ENCODE measurements around the gene GFER.
A peak's percentile ranks its signal among the peaks of the same experiment; 100 is the strongest.
"Not testable (repeated sequence)": the region's sequence is repeated elsewhere in the genome, so short reads cannot be mapped to it uniquely, and the experiment has no call there.

Gene GFER

GRCh38 chr16:1983544-1984346 lies at the start of gene GFER:
Gene GFER, plus strand, starts transcription at chr16:1984193. Its CDS starts 26 bp downstream, at chr16:1984219.
- DNase-seq, result peak; percentile 89

GRCh38 chr16:1936945-1937479 lies 47.0 kb upstream of the GFER start:
- DNase-seq, result no peak

GRCh38 chr16:1938316-1938715 lies 45.7 kb upstream of the GFER start:
- no peak for DNase-seq

- DNase-seq, result no peak
Measured at GRCh38 chr16:1938910-1939309, 45.1 kb upstream of the GFER start.

GRCh38 chr16:1939833-1940232 lies 44.2 kb upstream of the GFER start:
- not testable (repeated sequence) for DNase-seq

GRCh38 chr16:1940273-1941161 lies 43.5 kb upstream of the GFER start:
- DNase-seq, result no peak

GRCh38 chr16:1941162-1942046 lies 42.6 kb upstream of the GFER start:
- DNase-seq, result no peak

DNA sequence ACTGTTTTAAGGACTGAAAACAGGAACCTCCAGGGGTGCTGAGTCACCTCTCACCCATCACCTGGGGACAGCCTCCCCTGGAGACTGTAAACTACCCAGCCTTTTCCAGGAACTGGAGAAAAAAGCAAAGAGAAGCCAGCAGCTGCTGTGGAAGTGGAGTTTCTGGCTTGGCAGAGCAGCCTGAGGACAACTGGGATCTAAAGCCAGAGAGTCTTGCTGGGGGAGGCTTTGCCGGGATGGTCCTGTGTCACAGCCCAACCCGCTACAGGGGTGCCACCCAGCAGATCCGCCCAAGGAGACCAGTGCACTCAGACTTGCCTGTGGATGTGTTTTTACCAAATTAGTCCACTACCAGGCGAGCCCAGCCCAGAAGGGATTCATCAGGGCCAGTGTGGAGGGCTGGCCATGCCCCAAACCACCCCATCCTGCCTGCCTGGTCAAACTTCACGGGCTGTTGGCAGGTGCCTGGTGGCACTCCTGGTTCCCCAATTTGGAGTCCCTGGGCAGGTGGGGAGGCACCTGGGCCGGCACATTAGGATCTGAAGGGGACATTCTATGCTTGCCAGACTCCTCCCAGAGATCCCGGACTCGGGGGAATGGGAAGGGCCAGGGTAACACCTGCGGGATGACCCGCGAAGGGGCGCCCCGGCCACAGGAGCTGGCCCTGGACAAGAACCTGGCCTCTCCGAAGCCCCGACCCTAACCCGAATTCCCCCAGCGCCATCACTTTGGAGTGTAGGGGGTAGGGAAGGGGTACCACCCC lies 41.8 kb upstream of the GFER start:
- DNase-seq, result no peak

GRCh38 chr16:1942810-1943726 lies 40.9 kb upstream of the GFER start, which contains the start of gene MSRB1:
Gene MSRB1, minus strand, starts transcription at chr16:1943199. Its CDS starts 43 bp downstream, at chr16:1943156.
- peak; percentile 99 for DNase-seq

GRCh38 chr16:1944612-1945199 lies 39.3 kb upstream of the GFER start:
- DNase-seq, result no peak

- DNase-seq, result no peak
Measured at GRCh38 chr16:1945559-1946391, 38.2 kb upstream of the GFER start.

DNA sequence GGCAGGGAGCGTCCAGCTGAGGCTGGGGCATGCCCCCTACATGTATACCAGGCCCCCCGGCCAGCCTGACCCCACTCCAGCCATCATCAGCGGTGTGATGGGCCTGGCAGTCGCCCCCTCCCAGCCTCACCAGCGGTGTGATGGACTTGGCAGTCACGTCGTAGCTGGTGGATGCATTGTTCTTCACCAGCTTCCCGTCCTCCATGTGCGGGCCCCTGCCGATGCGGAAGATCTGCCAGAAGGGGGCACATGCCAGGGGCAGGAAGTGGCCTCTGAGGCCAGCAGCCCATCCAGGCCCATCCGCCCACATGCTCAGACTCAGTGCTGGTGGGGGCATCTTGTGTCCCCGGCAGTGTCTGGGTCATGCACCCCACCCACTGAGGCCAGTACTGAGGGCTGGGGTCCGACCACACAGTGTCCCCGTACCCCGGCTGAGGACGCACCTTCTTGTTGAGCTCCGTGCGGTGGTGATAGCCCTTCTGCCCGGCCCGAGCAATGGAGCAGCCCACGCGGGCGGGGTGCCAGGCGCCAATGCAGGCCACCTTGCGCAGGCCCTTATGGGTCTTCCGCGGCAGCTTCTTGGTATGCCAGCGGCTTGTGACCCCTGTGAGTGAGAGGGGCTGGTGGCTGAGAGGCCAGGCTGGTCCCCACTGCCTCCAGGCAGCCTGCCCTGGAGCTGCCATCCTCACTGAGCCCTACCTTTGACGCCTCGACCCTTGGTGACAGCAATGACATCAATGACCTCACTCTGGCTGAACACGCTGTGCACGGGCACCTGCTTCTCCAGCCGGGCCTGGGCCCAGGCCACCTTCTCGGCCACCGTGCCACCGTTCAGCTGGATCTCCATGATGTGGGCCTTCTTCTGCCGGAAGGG lies 37.3 kb upstream of the GFER start:
- DNase-seq, result no peak

GRCh38 chr16:1947369-1947670 lies 36.7 kb upstream of the GFER start:
- no peak for DNase-seq

DNA sequence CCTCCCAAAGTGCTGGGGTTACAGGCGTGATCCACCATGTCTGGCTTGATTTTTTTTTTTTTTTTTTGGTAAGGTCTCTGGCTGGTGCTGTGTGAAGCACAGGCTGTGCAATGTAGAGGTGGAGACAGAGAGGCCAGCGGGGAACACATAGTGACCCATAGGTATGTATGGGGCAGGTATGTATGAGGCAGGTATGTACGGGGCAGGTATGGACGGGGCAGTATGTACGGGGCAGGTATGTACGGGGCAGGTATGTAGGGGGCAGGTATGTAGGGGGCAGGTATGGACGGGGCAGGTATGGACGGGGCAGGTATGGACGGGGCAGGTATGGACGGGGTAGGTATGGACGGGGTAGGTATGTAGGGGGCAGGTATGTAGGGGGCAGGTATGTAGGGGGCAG lies 34.5 kb upstream of the GFER start:
- DNase-seq, result no peak

GRCh38 chr16:1950047-1950446 lies 33.9 kb upstream of the GFER start:
- no peak for DNase-seq

DNA sequence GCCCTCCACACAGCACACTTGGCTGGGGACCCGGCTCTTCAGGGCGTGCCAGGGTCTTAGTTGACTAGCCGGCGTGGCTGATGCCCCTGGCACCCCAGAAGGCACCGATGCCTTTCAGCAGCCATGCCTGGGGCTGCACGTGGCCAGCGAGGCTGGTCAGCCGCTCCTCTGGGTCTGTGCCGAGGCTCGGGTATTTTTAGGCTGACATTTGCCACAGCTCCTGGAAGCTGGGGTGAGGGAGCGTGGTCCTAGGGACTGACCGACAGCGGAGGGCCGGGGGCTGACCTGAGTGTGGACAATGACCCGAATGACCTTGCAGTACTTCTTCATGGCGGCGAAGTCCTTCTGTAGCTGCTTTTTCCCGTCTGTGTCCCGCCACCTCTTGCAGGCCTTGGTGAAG lies 33.4 kb upstream of the GFER start:
- DNase-seq, result no peak

GRCh38 chr16:1953734-1954133 lies 30.3 kb upstream of the GFER start:
- no peak for DNase-seq

GRCh38 chr16:1957434-1958142 lies 26.4 kb upstream of the GFER start:
- not testable (repeated sequence) for DNase-seq
